Aorta (tissue), 5 donors: ENCODE results near the gene SEC16B. TPM values are rescaled to one million over a fixed set of nuclear protein-coding genes. Genes with fewer than 3 reads are reported as not detected.

Source experiments
- ATAC-seq: fragments of 200-7000 bp; cut with Tn5 transposase; one replicate; pipeline ENCODE4 v1.9.1; 2022; ENCODE audit warnings: moderate library complexity; ENCODE audit not compliant: low FRiP score
- DNase-seq, 2 donors: peaks; one replicate each; pipeline ENCODE4 v3.0.0-alpha.2; 2020
- H3K27ac ChIP-seq, 2 donors: one replicate each; pipeline ENCODE4 v1.5.1; 2013; ENCODE audit warnings: low read length in 2 of 2, mild to moderate bottlenecking in 2 of 2, moderate library complexity in 2 of 2, control low read depth in 1 of 2, inconsistent platforms in 1 of 2, low read depth in 1 of 2
- H3K27me3 ChIP-seq, 2 donors: one replicate each; pipeline ENCODE4 v1.6.1; 2013; ENCODE audit warnings: control low read depth in 1 of 2, low read length in 1 of 2, mild to moderate bottlenecking in 1 of 2, moderate library complexity in 1 of 2; ENCODE audit not compliant: insufficient read depth in 2 of 2, control insufficient read depth in 1 of 2
- H3K36me3 ChIP-seq, 2 donors: one replicate each; pipeline ENCODE4 v1.6.1; 2013; ENCODE audit warnings: control low read depth in 1 of 2, low read length in 1 of 2, mild to moderate bottlenecking in 1 of 2; ENCODE audit not compliant: insufficient read depth in 2 of 2, control insufficient read depth in 1 of 2
- H3K4me1 ChIP-seq, 2 donors: one replicate each; pipeline ENCODE4 v1.6.1; 2013; ENCODE audit warnings: low read length in 2 of 2, control low read depth in 1 of 2, mild to moderate bottlenecking in 1 of 2, moderate library complexity in 1 of 2; ENCODE audit not compliant: insufficient read depth in 2 of 2, control insufficient read depth in 1 of 2
- H3K4me3 ChIP-seq, 2 donors: one replicate each; pipeline ENCODE4 v1.5.1; 2013; ENCODE audit warnings: low read length in 2 of 2, control low read depth in 1 of 2, mild to moderate bottlenecking in 1 of 2
- H3K9me3 ChIP-seq: one replicate; pipeline ENCODE4 v1.6.1; 2013; ENCODE audit warnings: mild to moderate bottlenecking, low read length; ENCODE audit not compliant: control insufficient read depth
- WGBS, 2 donors: extraction: QIAGEN DNeasy Blood & Tissue Kit; methylation state at CpG; one replicate each; pipeline ENCODE4 v1.1.7; 2013; 5-methylcytosine and 5-hydroxymethylcytosine counted together
- intact Hi-C, 2 donors: fragments of 100-400 bp; cut with DNase I; formaldehyde crosslinking; loops; one replicate each; pipeline versions ENCODE4 v1.14.2 to v1.15.0; 2022
- polyA plus RNA-seq, 2 donors: library from polyadenylated mRNA; stranded (reverse); fragments of 200-250 nt; gene quantifications; one replicate each; pipeline ENCODE4 v1.2.3, GENCODE V29; 2013
- total RNA-seq, 2 donors: library from RNA; stranded (reverse); fragmentation: NEBNext Ultra II Directional; extraction: Animal tissue kit (Norgen Biotek cat#: 25700); gene quantifications; one replicate each; pipeline ENCODE4 v1.2.1, GENCODE V29; 2021
- donor health status: healthy with polysubstance abuse.
- donor health status: Bipolar disorder and iron deficiency.
- donor health status: DM: no; HTN: no; CAD: no.
- donor health status: DM: no; HTN: no; CAD: no.
- donor health status: DM: yes; HTN: yes; CAD: no.

SEC16B gene
- total and polyA plus RNA-seq, 4 donors: 2.4 to 12.1 (median 7.5) TPM

DNA sequence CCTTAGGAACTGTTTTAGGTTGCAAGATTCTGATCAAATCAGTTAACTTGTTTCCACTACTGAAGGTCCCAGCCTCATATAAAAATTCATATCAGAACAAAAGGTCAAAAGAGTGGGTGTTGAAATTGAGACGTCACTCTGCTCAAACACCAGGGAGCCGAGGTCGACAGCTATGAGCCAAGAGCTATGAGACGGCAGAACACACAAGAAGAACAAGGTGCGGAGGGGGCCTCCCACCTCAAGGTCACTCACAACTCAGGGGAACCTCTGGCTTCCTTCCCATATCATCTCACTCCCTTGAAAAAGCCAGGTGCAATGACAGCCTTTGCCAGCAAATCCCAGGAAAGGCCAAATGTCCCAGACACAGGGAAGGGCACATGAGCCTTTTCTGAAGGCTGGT, 749 bp downstream of the SEC16B start:
- Histone ChIP-seq H3K4me3 (no peak overlapping the region), H3K27ac (no peak overlapping the region), H3K9me3 (no peaks in the 10 kb centered on the region), H3K27me3 (no peaks in the 10 kb centered on the region), H3K4me1 (no peaks in the 10 kb centered on the region), H3K36me3 (peaks cover 3 to 12% of the 10 kb centered on the region in 2 donors)
- ATAC-seq (no peak), DNase-seq (no peak)
- intact Hi-C loops: no loop called here
- WGBS, 2 donors: 77 to 81% methylated on average over 5 of the region's 5 CpGs

DNA sequence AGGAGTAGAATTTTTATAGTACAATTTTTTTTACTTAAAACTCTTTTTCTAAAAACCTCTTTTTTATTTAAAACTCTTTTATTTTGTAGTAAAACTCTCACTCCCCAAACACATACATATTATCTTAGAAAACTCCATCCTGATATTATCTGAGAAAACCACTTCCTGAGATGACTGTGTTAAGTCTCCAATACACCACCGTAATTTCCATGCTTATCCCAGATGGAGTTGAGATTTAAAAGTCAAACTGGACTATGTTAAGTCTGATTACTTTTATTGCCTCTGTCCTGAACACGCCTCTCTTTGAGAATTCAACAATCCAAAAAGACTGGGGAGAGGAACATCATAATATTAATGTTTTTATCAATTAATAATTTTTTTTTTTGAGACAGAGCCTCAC, 3.7 kb downstream of the SEC16B start:
- DNase-seq (no peak), ATAC-seq (no peak)
- WGBS, 2 donors: 75 to 81% methylated on average over 2 of the region's 2 CpGs
- peaks cover 3 to 13% of the 10 kb centered on the region in 2 donors for H3K36me3 ChIP-seq
- no peak overlapping the region for H3K4me3 ChIP-seq
- H3K4me1 ChIP-seq: no peaks in the 10 kb centered on the region
- H3K9me3 ChIP-seq: no peaks in the 10 kb centered on the region
- intact Hi-C loops: no loop called here
- no peak overlapping the region for H3K27ac ChIP-seq
- no peaks in the 10 kb centered on the region for H3K27me3 ChIP-seq

DNA sequence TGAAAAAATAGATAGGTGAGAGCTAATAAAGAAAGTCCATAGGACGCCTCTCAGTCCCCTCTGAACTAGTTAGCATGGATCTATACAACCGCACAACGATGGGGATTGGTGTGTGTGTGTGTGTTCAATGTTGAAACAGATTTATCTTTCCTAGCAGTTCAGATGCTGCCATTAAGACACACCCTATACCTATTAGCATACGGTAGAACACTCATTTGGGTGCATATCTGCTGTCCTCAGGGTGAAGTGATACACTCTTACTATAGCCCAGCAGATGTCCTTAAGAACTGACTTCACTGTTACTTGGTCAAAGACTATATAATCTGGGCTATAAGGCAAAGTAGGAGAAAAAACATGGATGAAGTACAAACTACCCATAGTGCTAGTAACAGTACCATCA, 4.6 kb downstream of the SEC16B start:
- Histone ChIP-seq H3K27ac (no peak overlapping the region), H3K36me3 (peaks cover 3 to 17% of the 10 kb centered on the region in 2 donors), H3K4me3 (no peak overlapping the region), H3K9me3 (no peaks in the 10 kb centered on the region), H3K4me1 (no peaks in the 10 kb centered on the region), H3K27me3 (no peaks in the 10 kb centered on the region)
- DNase-seq (no peak), ATAC-seq (no peak)
- WGBS, 2 donors: 92 to 93% methylated on average over 4 of the region's 4 CpGs
- intact Hi-C loops: no loop called here

DNA sequence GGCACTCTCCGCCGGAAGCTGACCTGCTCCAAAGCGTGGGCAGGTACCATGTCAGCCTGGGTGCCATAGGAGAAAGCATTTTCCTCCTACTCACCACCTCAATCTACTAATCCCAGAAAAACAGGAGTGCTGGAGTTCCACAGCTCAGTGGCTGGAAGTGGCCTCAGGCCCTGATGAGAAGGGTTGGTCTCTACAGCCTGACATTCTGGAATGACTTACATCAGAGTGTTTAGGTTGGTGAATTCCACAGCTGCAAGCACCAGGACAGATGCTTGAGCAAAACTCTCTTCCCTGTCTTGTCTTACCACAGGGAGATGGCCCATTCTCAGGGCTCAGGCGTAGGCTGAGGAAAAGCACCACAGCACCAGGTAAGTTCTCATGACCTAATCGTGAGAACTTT, 5.5 kb downstream of the SEC16B start:
- no peak overlapping the region for H3K4me3 ChIP-seq
- no peak for DNase-seq
- no peaks in the 10 kb centered on the region for H3K4me1 ChIP-seq
- H3K27me3 ChIP-seq: no peaks in the 10 kb centered on the region
- no peaks in the 10 kb centered on the region for H3K9me3 ChIP-seq
- H3K27ac ChIP-seq: no peak overlapping the region
- H3K36me3 ChIP-seq: peaks cover 3 to 17% of the 10 kb centered on the region in 2 donors
- ATAC-seq: no peak
- 84 to 85% methylated on average over 5 of the region's 5 CpGs for WGBS, 2 donors
- intact Hi-C loops: no loop called here

DNA sequence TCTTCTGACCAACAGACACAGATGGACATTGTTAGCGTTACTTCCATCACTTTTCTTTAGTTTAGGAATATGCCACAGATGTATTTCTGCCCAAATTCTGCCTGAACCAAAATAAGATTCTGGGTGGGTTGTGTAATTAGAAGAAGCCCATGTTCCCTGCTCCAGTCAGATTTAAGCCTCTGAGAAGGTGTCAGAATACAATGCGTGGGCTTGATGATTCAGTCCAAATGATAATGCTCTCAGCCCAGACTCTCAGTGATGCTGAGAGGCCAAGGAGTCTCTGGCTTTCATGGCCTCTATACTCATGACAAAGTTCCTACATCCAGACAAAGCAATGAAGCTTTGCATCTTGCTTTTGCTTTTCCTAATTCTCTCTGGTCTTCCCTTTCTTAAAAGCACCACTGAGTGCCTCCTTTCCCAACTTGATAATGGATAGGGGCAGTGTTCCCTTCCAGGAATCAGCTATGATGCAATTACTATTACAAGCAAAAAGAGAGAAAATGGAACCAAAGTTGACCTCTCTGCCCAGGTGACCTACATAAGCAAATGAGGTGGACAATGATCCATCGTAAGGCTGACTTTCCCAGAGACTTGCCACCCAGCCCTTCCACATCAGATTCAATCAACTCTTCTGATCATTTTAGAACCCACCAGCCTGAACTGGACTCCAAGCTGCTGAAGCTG, 8.8 kb downstream of the SEC16B start:
- WGBS, 2 donors: 63 to 78% methylated on average over 3 of the region's 3 CpGs
- Histone ChIP-seq H3K27me3 (no peaks in the 10 kb centered on the region), H3K4me3 (no peak overlapping the region), H3K27ac (no peak overlapping the region), H3K36me3 (peaks cover 3 to 15% of the 10 kb centered on the region in 2 donors), H3K4me1 (no peaks in the 10 kb centered on the region), H3K9me3 (no peaks in the 10 kb centered on the region)
- intact Hi-C loops: no loop called here
- ATAC-seq (no peak), DNase-seq (no peak)

DNA sequence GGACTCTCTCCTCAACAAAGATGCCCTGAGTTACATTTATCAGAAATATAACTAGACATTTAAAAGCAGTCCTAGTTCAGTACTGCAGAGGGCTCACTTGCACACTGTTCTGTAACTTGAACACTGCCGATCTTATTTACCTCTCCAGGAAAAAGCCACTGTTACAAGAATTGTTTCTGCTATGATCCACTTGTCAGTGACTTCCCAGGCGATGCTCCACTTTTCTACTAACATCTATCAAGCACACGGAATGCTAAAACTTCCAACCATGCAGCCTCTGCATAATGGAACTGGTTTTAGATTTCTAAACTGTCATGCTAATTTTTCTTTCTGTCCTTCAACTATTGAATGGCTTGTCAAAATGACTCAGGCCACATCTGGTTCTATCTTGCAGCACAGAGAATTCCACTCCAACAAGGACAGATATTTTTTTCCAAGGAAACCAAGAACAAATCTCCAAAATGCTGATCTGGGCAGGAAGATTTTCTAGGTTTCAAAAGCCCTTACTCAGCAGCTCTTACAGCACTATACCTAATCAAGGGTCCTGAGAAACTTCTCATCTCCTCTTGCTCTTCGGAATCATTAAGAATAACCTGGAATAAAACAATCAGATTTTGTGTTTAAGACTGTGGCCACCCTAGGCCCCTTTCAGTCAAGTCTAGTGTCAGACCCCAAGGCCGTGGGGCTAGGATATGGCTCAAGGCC, 9.9 kb downstream of the SEC16B start:
- H3K27ac ChIP-seq: no peak overlapping the region
- WGBS, 2 donors: 63 to 65% methylated on average over 5 of the region's 5 CpGs
- no peak for DNase-seq
- no peak overlapping the region for H3K4me3 ChIP-seq
- H3K9me3 ChIP-seq: no peaks in the 10 kb centered on the region
- H3K36me3 ChIP-seq: peaks cover 3 to 13% of the 10 kb centered on the region in 2 donors
- ATAC-seq: no peak
- no peaks in the 10 kb centered on the region for H3K27me3 ChIP-seq
- intact Hi-C loops: no loop called here
- H3K4me1 ChIP-seq: no peaks in the 10 kb centered on the region

DNA sequence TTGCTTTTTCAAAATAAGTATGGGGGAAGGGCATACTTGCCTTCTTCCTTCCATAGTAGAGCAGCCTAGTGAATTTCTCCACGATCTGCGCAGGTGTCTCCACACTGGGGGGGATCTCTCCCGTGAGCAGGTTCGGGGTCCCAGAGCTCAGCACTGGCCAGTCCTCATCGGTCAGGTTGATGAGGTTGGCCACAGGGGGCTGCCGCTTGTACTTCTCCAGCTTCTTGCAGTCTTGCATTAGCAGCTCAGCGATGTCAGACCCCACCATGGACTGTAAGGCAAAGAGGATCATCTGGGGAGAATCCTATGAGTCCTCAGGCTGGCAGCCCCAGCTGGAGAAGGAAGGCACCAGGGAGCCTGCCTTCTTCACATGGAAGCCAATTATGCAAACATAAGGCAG, 11.8 kb downstream of the SEC16B start:
- Histone ChIP-seq H3K36me3 (peaks cover 2 to 8% of the 10 kb centered on the region in 2 donors), H3K27me3 (no peaks in the 10 kb centered on the region), H3K27ac (no peak overlapping the region), H3K4me1 (no peaks in the 10 kb centered on the region), H3K4me3 (no peak overlapping the region), H3K9me3 (no peaks in the 10 kb centered on the region)
- intact Hi-C loops: no loop called here
- DNase-seq (no peak), ATAC-seq (no peak)
- WGBS, 2 donors: 93 to 95% methylated on average over 7 of the region's 7 CpGs

DNA sequence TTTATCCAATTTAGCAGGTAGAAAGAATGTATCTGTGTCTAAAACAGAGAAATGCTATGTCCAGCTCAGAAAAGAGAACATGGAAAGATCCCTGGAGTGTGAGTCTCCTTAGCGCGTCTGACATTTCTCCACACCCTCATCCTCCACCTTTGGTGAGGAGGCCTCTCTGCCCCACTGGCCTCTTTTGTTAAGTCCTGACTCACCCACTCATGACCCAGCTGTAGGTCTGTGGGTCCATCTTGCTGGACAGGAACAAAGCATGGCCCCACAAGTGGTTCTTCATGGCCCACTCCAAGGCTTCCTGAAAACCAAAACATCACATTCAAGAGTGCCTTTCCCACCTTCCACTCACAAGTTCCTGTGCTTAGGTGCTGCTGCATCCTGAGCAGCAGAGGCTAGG, 15.8 kb downstream of the SEC16B start:
- H3K27ac ChIP-seq: no peak overlapping the region
- peaks cover 2% of the 10 kb centered on the region in 2 donors for H3K36me3 ChIP-seq
- H3K9me3 ChIP-seq: no peaks in the 10 kb centered on the region
- ATAC-seq: no peak
- H3K4me1 ChIP-seq: no peaks in the 10 kb centered on the region
- no peak overlapping the region for H3K4me3 ChIP-seq
- no peak for DNase-seq
- no peaks in the 10 kb centered on the region for H3K27me3 ChIP-seq
- WGBS, 2 donors: 97% methylated on average over 2 of the region's 2 CpGs
- intact Hi-C loops: no loop called here

DNA sequence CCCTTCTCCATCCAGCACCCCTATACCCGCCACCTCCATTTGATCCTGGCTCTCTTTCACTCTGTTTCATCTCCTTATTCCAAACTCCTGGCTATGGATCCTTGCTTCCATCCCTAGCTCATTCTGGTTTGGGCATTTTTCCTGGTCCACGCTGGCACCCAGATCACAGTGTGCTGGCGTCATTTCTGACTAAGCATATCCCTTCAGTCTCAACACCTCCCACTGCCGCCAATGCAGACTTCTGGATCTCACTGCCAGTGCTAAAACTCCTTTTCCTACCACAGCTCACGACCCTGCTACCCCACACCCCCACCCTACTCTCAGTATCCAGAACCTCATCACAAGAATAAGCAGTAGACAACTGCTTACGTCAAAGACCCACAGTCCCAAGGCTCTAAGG, 16.3 kb downstream of the SEC16B start:
- Histone ChIP-seq H3K4me3 (no peak overlapping the region), H3K4me1 (no peaks in the 10 kb centered on the region), H3K9me3 (no peaks in the 10 kb centered on the region), H3K36me3 (peaks cover 0 to 2% of the 10 kb centered on the region in 2 donors), H3K27ac (no peak overlapping the region), H3K27me3 (no peaks in the 10 kb centered on the region)
- DNase-seq: no peak
- intact Hi-C loops: no loop called here
- 83 to 87% methylated on average over 6 of the region's 6 CpGs for WGBS, 2 donors
- ATAC-seq: no peak
